Ovary (tissue), 3 donors: Measurements from ENCODE around the gene DKK3.

Experiments
- EP300 ChIP-seq: sonication (generic); formaldehyde crosslinking; IDR thresholded peaks from one replicate; pipeline ENCODE4 v1.6.1; 2017; ENCODE audit warnings: antibody characterized with exemption
- POLR2A ChIP-seq: fragments of 450-650 bp; IDR thresholded peaks from one replicate; pipeline ENCODE4 v1.6.1; 2017; ENCODE audit warnings: antibody characterized with exemption, mild to moderate bottlenecking, moderate library complexity
- TF ChIP-seq, protein P1 (sequence below), 3 donors: fragments of 450-650 bp in 2 of 3; fragments of 200-600 bp in 1 of 3; IDR thresholded peaks; one replicate each; pipeline versions ENCODE4 v1.5.1 to v1.8.0; 2016 to 2022; ENCODE audit warnings: antibody characterized with exemption in 3 of 3, mild to moderate bottlenecking in 1 of 3
- donor health status: DM: no; HTN: no; CAD: no.

- TF ChIP-seq, protein P1, sequence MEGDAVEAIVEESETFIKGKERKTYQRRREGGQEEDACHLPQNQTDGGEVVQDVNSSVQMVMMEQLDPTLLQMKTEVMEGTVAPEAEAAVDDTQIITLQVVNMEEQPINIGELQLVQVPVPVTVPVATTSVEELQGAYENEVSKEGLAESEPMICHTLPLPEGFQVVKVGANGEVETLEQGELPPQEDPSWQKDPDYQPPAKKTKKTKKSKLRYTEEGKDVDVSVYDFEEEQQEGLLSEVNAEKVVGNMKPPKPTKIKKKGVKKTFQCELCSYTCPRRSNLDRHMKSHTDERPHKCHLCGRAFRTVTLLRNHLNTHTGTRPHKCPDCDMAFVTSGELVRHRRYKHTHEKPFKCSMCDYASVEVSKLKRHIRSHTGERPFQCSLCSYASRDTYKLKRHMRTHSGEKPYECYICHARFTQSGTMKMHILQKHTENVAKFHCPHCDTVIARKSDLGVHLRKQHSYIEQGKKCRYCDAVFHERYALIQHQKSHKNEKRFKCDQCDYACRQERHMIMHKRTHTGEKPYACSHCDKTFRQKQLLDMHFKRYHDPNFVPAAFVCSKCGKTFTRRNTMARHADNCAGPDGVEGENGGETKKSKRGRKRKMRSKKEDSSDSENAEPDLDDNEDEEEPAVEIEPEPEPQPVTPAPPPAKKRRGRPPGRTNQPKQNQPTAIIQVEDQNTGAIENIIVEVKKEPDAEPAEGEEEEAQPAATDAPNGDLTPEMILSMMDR (IDR thresholded peaks at IDR 0.05), result no peak
- TF ChIP-seq EP300 (no peak), POLR2A (no peak)
These were observed 25.5 kb downstream of the DKK3 start for GRCh38 chr11:11982975-11983374.
